Panc1 (cell line): Measurements from ENCODE around the gene METTL26.
A peak's percentile ranks its signal among the peaks of the same experiment; 100 is the strongest.

Source experiments
- CTCF ChIP-seq: fragments of 450-650 bp; IDR thresholded peaks from 2 replicates; pipeline ENCODE4 v1.5.1; 2017; ENCODE audit warnings: mild to moderate bottlenecking
- POLR2AphosphoS5 ChIP-seq: IDR thresholded peaks from 2 replicates; pipeline ENCODE4 v1.6.1; 2012; ENCODE audit warnings: mild to moderate bottlenecking, low read depth, low read length, moderate library complexity
- SIN3A ChIP-seq: IDR thresholded peaks from 2 replicates; pipeline ENCODE4 v1.6.1; 2012; ENCODE audit warnings: low read depth, mild to moderate bottlenecking, low read length, moderate library complexity, borderline replicate concordance; ENCODE audit not compliant: insufficient read depth
- TCF7L2 ChIP-seq: IDR thresholded peaks from 2 replicates; pipeline ENCODE4 v1.6.1; 2011; ENCODE audit warnings: mild to moderate bottlenecking, low read depth, low read length, inconsistent platforms

GRCh38 chr16:674968-675883 is 39.1 kb upstream of the METTL26 start, which contains the start of gene RHBDL1:
- TF ChIP-seq CTCF (no peak; the same call in 1 of the 2 replicates), SIN3A (0 out of 2 replicates have a peak, but pooled peaks have one; percentile 43), POLR2AphosphoS5 (peak; percentile 51), TCF7L2 (no peak)
